Measurements from ENCODE around the gene RHBDL3. TPM values are rescaled to one million over a fixed set of nuclear protein-coding genes. Genes with fewer than 3 reads are reported as not detected.

The RHBDL3 gene
- total RNA-seq, 1 donor: 0.09 TPM

DNA sequence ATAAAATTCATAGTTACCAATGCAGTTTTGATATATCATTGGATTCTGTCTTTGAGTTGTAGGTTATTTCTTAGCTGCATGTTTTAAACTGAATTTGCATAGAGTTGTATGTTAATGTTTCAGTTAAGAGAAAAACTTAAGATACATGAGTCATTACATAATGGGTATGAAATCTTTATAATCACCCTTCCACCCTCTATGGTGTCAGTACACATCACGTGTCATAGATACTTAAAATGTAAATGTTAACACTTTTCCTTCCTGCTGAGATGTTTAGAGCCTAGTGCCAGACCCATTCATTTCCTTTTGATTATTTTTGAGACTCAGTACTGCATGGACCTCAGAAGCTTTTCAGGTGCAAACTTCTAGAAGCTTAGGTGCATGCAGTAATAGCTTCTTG, 104.8 kb downstream of the RHBDL3 start:
- TF ChIP-seq, protein P1, sequence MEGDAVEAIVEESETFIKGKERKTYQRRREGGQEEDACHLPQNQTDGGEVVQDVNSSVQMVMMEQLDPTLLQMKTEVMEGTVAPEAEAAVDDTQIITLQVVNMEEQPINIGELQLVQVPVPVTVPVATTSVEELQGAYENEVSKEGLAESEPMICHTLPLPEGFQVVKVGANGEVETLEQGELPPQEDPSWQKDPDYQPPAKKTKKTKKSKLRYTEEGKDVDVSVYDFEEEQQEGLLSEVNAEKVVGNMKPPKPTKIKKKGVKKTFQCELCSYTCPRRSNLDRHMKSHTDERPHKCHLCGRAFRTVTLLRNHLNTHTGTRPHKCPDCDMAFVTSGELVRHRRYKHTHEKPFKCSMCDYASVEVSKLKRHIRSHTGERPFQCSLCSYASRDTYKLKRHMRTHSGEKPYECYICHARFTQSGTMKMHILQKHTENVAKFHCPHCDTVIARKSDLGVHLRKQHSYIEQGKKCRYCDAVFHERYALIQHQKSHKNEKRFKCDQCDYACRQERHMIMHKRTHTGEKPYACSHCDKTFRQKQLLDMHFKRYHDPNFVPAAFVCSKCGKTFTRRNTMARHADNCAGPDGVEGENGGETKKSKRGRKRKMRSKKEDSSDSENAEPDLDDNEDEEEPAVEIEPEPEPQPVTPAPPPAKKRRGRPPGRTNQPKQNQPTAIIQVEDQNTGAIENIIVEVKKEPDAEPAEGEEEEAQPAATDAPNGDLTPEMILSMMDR (IDR thresholded peaks at IDR 0.05; ENCODE audit: insufficient read depth, low read length): no peak
- no peak for DNase-seq (ENCODE audit: low read depth)

More for the DNA sequence above, 104.8 kb downstream of the RHBDL3 start:
- no peak overlapping the region for H3K4me3 ChIP-seq (ENCODE audit: low read depth, low read length)

Small RNAs within 50 kb of the gene (small RNA-seq; reads per million reads assigned to genes)
- 0.25 reads per million for gene UBL5P2

Other genes starting within 250 kb of the RHBDL3 start
- gene RHOT1, start 123.3 kb upstream of the RHBDL3 start, total RNA-seq (ENCODE audit: low replicate concordance): 21.0 and 50.5 TPM in 2 replicates
- gene C17orf75, start 76.3 kb downstream of the RHBDL3 start, total RNA-seq (ENCODE audit: low replicate concordance): 18.0 and 19.2 TPM in 2 replicates
- 92.6 and 202 TPM in 2 replicates for gene ZNF207, start 84.3 kb downstream of the RHBDL3 start, total RNA-seq (ENCODE audit: low replicate concordance)
- gene PSMD11, start 178.7 kb downstream of the RHBDL3 start, total RNA-seq (ENCODE audit: low replicate concordance): 74.2 and 78.2 TPM in 2 replicates
- 0.49 and 1.4 TPM in 2 replicates for gene CDK5R1, start 221.2 kb downstream of the RHBDL3 start, total RNA-seq (ENCODE audit: low replicate concordance)